ENCODE data around the gene GPRIN3.

- TF ChIP-seq, protein P1, sequence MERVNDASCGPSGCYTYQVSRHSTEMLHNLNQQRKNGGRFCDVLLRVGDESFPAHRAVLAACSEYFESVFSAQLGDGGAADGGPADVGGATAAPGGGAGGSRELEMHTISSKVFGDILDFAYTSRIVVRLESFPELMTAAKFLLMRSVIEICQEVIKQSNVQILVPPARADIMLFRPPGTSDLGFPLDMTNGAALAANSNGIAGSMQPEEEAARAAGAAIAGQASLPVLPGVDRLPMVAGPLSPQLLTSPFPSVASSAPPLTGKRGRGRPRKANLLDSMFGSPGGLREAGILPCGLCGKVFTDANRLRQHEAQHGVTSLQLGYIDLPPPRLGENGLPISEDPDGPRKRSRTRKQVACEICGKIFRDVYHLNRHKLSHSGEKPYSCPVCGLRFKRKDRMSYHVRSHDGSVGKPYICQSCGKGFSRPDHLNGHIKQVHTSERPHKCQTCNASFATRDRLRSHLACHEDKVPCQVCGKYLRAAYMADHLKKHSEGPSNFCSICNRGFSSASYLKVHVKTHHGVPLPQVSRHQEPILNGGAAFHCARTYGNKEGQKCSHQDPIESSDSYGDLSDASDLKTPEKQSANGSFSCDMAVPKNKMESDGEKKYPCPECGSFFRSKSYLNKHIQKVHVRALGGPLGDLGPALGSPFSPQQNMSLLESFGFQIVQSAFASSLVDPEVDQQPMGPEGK (CRISPR knock-in tag; IDR thresholded peaks at IDR 0.05), result no peak
- no peak for TF ChIP-seq CBFB (CRISPR knock-in tag; IDR thresholded peaks at IDR 0.05)
- TF ChIP-seq ZSCAN9 (CRISPR knock-in tag; IDR thresholded peaks at IDR 0.05; ENCODE audit: borderline replicate concordance), result no peak
- TF ChIP-seq ZNF83 (CRISPR knock-in tag; IDR thresholded peaks at IDR 0.05; ENCODE audit: borderline replicate concordance), result no peak
- TF ChIP-seq BRCA1 (CRISPR knock-in tag; IDR thresholded peaks at IDR 0.05), result no peak
- no peak for TF ChIP-seq EP300 (IDR thresholded peaks at IDR 0.05; ENCODE audit: low read depth in 2 of 2, low read length in 2 of 2)
- no peak for TF ChIP-seq EP300 (CRISPR knock-in tag; IDR thresholded peaks at IDR 0.05; ENCODE audit: borderline replicate concordance)
- no peak for TF ChIP-seq HMGXB4 (CRISPR knock-in tag; IDR thresholded peaks at IDR 0.05; ENCODE audit: borderline replicate concordance in 1 of 2, low read depth in 1 of 2)
- TF ChIP-seq, protein P2, sequence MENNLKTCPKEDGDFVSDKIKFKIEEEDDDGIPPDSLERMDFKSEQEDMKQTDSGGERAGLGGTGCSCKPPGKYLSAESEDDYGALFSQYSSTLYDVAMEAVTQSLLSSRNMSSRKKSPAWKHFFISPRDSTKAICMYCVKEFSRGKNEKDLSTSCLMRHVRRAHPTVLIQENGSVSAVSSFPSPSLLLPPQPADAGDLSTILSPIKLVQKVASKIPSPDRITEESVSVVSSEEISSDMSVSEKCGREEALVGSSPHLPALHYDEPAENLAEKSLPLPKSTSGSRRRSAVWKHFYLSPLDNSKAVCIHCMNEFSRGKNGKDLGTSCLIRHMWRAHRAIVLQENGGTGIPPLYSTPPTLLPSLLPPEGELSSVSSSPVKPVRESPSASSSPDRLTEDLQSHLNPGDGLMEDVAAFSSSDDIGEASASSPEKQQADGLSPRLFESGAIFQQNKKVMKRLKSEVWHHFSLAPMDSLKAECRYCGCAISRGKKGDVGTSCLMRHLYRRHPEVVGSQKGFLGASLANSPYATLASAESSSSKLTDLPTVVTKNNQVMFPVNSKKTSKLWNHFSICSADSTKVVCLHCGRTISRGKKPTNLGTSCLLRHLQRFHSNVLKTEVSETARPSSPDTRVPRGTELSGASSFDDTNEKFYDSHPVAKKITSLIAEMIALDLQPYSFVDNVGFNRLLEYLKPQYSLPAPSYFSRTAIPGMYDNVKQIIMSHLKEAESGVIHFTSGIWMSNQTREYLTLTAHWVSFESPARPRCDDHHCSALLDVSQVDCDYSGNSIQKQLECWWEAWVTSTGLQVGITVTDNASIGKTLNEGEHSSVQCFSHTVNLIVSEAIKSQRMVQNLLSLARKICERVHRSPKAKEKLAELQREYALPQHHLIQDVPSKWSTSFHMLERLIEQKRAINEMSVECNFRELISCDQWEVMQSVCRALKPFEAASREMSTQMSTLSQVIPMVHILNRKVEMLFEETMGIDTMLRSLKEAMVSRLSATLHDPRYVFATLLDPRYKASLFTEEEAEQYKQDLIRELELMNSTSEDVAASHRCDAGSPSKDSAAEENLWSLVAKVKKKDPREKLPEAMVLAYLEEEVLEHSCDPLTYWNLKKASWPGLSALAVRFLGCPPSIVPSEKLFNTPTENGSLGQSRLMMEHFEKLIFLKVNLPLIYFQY (CRISPR knock-in tag; IDR thresholded peaks at IDR 0.05; ENCODE audit: borderline replicate concordance), result no peak
- no peak for TF ChIP-seq EZH2 (conservative IDR thresholded peaks at IDR 0.05; ENCODE audit: low read depth, low read length)
- TF ChIP-seq STAT6 (CRISPR knock-in tag; IDR thresholded peaks at IDR 0.05; ENCODE audit: borderline replicate concordance), result no peak
- TF ChIP-seq CTCF (CRISPR knock-in tag; IDR thresholded peaks at IDR 0.05), result no peak
- TF ChIP-seq, protein P3, sequence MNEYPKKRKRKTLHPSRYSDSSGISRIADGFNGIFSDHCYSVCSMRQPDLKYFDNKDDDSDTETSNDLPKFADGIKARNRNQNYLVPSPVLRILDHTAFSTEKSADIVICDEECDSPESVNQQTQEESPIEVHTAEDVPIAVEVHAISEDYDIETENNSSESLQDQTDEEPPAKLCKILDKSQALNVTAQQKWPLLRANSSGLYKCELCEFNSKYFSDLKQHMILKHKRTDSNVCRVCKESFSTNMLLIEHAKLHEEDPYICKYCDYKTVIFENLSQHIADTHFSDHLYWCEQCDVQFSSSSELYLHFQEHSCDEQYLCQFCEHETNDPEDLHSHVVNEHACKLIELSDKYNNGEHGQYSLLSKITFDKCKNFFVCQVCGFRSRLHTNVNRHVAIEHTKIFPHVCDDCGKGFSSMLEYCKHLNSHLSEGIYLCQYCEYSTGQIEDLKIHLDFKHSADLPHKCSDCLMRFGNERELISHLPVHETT (CRISPR knock-in tag; conservative IDR thresholded peaks at IDR 0.05), result no peak
- TF ChIP-seq, protein P4, sequence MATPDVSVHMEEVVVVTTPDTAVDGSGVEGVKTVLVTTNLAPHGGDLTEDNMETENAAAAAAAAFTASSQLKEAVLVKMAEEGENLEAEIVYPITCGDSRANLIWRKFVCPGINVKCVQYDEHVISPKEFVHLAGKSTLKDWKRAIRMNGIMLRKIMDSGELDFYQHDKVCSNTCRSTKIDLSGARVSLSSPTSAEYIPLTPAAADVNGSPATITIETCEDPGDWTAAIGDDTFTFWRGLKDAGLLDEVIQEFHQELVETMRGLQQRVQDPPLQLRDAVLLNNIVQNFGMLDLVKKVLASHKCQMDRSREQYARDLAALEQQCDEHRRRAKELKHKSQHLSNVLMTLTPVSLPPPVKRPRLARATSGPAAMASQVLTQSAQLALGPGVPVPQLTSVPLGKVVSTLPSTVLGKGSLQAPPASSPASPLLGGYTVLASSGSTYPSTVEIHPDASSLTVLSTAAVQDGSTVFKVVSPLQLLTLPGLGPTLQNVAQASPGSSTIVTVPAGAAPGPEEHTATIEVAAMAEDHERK (CRISPR knock-in tag; IDR thresholded peaks at IDR 0.05; ENCODE audit: low read depth), result no peak
Observed at GRCh38 chr4:89253935-89254334, 53.7 kb downstream of the GPRIN3 start.

Measured in HepG2 (cell line).